Measurements from ENCODE around the gene MTMR11. TPM values are rescaled to one million over a fixed set of nuclear protein-coding genes. Genes with fewer than 3 reads are reported as not detected.

MTMR11 gene
- total RNA-seq, 1 donor from 2014 or later = 6.1 TPM

- intact Hi-C loops (cut with micrococcal nuclease) = no loop called here
- Mint-ChIP-seq H3K27ac (peak overlapping the region; percentile 51), H3K9me3 (peaks cover 6% of the 10 kb centered on the region), H3K36me3 (ENCODE audit: low read depth) (peaks cover 30% of the 10 kb centered on the region), H3K27me3 (no peaks in the 10 kb centered on the region), H3K4me3 (peak overlapping the region; percentile 59), H3K4me1 (peaks cover 53% of the 10 kb centered on the region)
- DNase-seq = no peak
Observed at GRCh38 chr1:149929856-149930255, 6.8 kb downstream of the MTMR11 start.

- intact Hi-C loops (cut with micrococcal nuclease) = no loop called here
- H3K9me3 Mint-ChIP-seq = peaks cover 6% of the 10 kb centered on the region
- H3K27me3 Mint-ChIP-seq = no peaks in the 10 kb centered on the region
- peak overlapping the region; percentile 94 for H3K27ac Mint-ChIP-seq
- peaks cover 60% of the 10 kb centered on the region for H3K4me1 Mint-ChIP-seq
- H3K4me3 Mint-ChIP-seq = peak overlapping the region; percentile 97
- DNase-seq = no peak
- H3K36me3 Mint-ChIP-seq (ENCODE audit: low read depth) = peaks cover 45% of the 10 kb centered on the region
Observed at GRCh38 chr1:149928401-149928724, 8.3 kb downstream of the MTMR11 start.

- Mint-ChIP-seq H3K36me3 (ENCODE audit: low read depth) (peaks cover 51% of the 10 kb centered on the region), H3K4me3 (peak within 1 kb of the TSS; percentile 97)
Observed at GRCh38 chr1:149927563-149928400, 8.9 kb downstream of the MTMR11 start, which contains the start of gene SF3B4. TSS of gene SF3B4 (minus strand) at chr1:149927803. CDS start at chr1:149927759, 44 bp downstream.

GRCh38 chr1:149927056-149927562 lies 9.6 kb downstream of the MTMR11 start:
- DNase-seq = no peak
- Mint-ChIP-seq H3K27ac (peak overlapping the region; percentile 94), H3K4me1 (peaks cover 62% of the 10 kb centered on the region), H3K4me3 (peak overlapping the region; percentile 97), H3K36me3 (ENCODE audit: low read depth) (peaks cover 55% of the 10 kb centered on the region), H3K27me3 (no peaks in the 10 kb centered on the region), H3K9me3 (peaks cover 6% of the 10 kb centered on the region)
- intact Hi-C loops (cut with micrococcal nuclease) = loop anchor here (1.0 kb wide), 3 partner anchors 12 to 39 kb away; partner anchors contain the start of gene BOLA1

More at GRCh38 chr1:149927563-149928400, 8.9 kb downstream of the MTMR11 start, which contains the start of gene SF3B4:
- peak; percentile 99 for DNase-seq
- Mint-ChIP-seq H3K27ac (peak within 1 kb of the TSS; percentile 94), H3K4me1 (peaks cover 62% of the 10 kb centered on the region), H3K27me3 (no peaks in the 10 kb centered on the region), H3K9me3 (peaks cover 6% of the 10 kb centered on the region)
- intact Hi-C loops (cut with micrococcal nuclease) = loop anchor here (1.0 kb wide), 3 partner anchors 12 to 39 kb away; partner anchors contain the start of gene BOLA1

GRCh38 chr1:149926296-149926695 lies 10.4 kb downstream of the MTMR11 start:
- intact Hi-C loops (cut with micrococcal nuclease) = no loop called here
- DNase-seq = no peak

GRCh38 chr1:149925751-149926150 lies 10.9 kb downstream of the MTMR11 start:
- no peaks in the 10 kb centered on the region for H3K9me3 Mint-ChIP-seq
- H3K36me3 Mint-ChIP-seq (ENCODE audit: low read depth) = peaks cover 54% of the 10 kb centered on the region
- H3K4me1 Mint-ChIP-seq = peaks cover 51% of the 10 kb centered on the region
- no peak overlapping the region for H3K27ac Mint-ChIP-seq
- intact Hi-C loops (cut with micrococcal nuclease) = no loop called here
- DNase-seq = no peak
- H3K4me3 Mint-ChIP-seq = peak overlapping the region; percentile 97
- H3K27me3 Mint-ChIP-seq = no peaks in the 10 kb centered on the region

More at GRCh38 chr1:149926296-149926695, 10.4 kb downstream of the MTMR11 start:
- no peaks in the 10 kb centered on the region for H3K27me3 Mint-ChIP-seq
- peaks cover 56% of the 10 kb centered on the region for H3K36me3 Mint-ChIP-seq (ENCODE audit: low read depth)
- H3K4me3 Mint-ChIP-seq = peak overlapping the region; percentile 97
- peak overlapping the region; percentile 58 for H3K27ac Mint-ChIP-seq
- H3K4me1 Mint-ChIP-seq = peaks cover 55% of the 10 kb centered on the region
- no peaks in the 10 kb centered on the region for H3K9me3 Mint-ChIP-seq

GRCh38 chr1:149925345-149925744 lies 11.3 kb downstream of the MTMR11 start:
- DNase-seq = no peak
- intact Hi-C loops (cut with micrococcal nuclease) = no loop called here
- Mint-ChIP-seq H3K4me3 (peak overlapping the region; percentile 97), H3K9me3 (no peaks in the 10 kb centered on the region), H3K4me1 (peaks cover 46% of the 10 kb centered on the region), H3K27me3 (no peaks in the 10 kb centered on the region), H3K27ac (peak overlapping the region; percentile 31), H3K36me3 (ENCODE audit: low read depth) (peaks cover 54% of the 10 kb centered on the region)

- peak overlapping the region; percentile 57 for H3K27ac Mint-ChIP-seq
- H3K4me3 Mint-ChIP-seq = peak overlapping the region; percentile 20
- H3K27me3 Mint-ChIP-seq = no peaks in the 10 kb centered on the region
- no peak for DNase-seq
- H3K36me3 Mint-ChIP-seq (ENCODE audit: low read depth) = peaks cover 54% of the 10 kb centered on the region
- intact Hi-C loops (cut with micrococcal nuclease) = no loop called here
- H3K9me3 Mint-ChIP-seq = no peaks in the 10 kb centered on the region
- peaks cover 35% of the 10 kb centered on the region for H3K4me1 Mint-ChIP-seq
Observed at GRCh38 chr1:149923626-149924025, 13.1 kb downstream of the MTMR11 start.

- Mint-ChIP-seq H3K4me1 (peaks cover 43% of the 10 kb centered on the region), H3K27me3 (no peaks in the 10 kb centered on the region), H3K9me3 (no peaks in the 10 kb centered on the region), H3K4me3 (peak within 1 kb of the TSS; percentile 92), H3K36me3 (ENCODE audit: low read depth) (peaks cover 20% of the 10 kb centered on the region), H3K27ac (peak within 1 kb of the TSS; percentile 81)
- intact Hi-C loops (cut with micrococcal nuclease) = no loop called here
- DNase-seq = peak; percentile 80
Observed at GRCh38 chr1:149917571-149918144, 19.0 kb downstream of the MTMR11 start, which contains the start of gene SV2A. TSS of gene SV2A (minus strand) at chr1:149917844. CDS start at chr1:149913840, 4,004 bp downstream.

- peak overlapping the region; percentile 92 for H3K4me3 Mint-ChIP-seq
- intact Hi-C loops (cut with micrococcal nuclease) = no loop called here
- no peaks in the 10 kb centered on the region for H3K27me3 Mint-ChIP-seq
- H3K27ac Mint-ChIP-seq = peak overlapping the region; percentile 81
- H3K9me3 Mint-ChIP-seq = no peaks in the 10 kb centered on the region
- peaks cover 16% of the 10 kb centered on the region for H3K36me3 Mint-ChIP-seq (ENCODE audit: low read depth)
- peaks cover 46% of the 10 kb centered on the region for H3K4me1 Mint-ChIP-seq
- DNase-seq = no peak
Observed at GRCh38 chr1:149916898-149917252, 19.8 kb downstream of the MTMR11 start.

GRCh38 chr1:149916193-149916897 lies 20.3 kb downstream of the MTMR11 start:
- Mint-ChIP-seq H3K36me3 (ENCODE audit: low read depth) (peaks cover 16% of the 10 kb centered on the region), H3K4me3 (peak overlapping the region; percentile 92), H3K27me3 (no peaks in the 10 kb centered on the region), H3K4me1 (peaks cover 47% of the 10 kb centered on the region), H3K27ac (peak overlapping the region; percentile 84), H3K9me3 (no peaks in the 10 kb centered on the region)
- intact Hi-C loops (cut with micrococcal nuclease) = no loop called here
- DNase-seq = peak; percentile 62

GRCh38 chr1:149915429-149916192 lies 21.1 kb downstream of the MTMR11 start:
- Mint-ChIP-seq H3K36me3 (ENCODE audit: low read depth) (peaks cover 21% of the 10 kb centered on the region), H3K9me3 (no peaks in the 10 kb centered on the region), H3K27ac (peak overlapping the region; percentile 84), H3K27me3 (no peaks in the 10 kb centered on the region), H3K4me3 (peak overlapping the region; percentile 92), H3K4me1 (peaks cover 47% of the 10 kb centered on the region)
- intact Hi-C loops (cut with micrococcal nuclease) = no loop called here
- DNase-seq = no peak

GRCh38 chr1:149914545-149914944 lies 22.1 kb downstream of the MTMR11 start:
- no peaks in the 10 kb centered on the region for H3K9me3 Mint-ChIP-seq
- H3K27ac Mint-ChIP-seq = peak overlapping the region; percentile 32
- no peaks in the 10 kb centered on the region for H3K27me3 Mint-ChIP-seq
- peaks cover 24% of the 10 kb centered on the region for H3K36me3 Mint-ChIP-seq (ENCODE audit: low read depth)
- intact Hi-C loops (cut with micrococcal nuclease) = no loop called here
- no peak for DNase-seq
- peaks cover 47% of the 10 kb centered on the region for H3K4me1 Mint-ChIP-seq
- no peak overlapping the region for H3K4me3 Mint-ChIP-seq

Measured in activated CD4-positive, alpha-beta T cell treated with anti-CD3 and anti-CD28 coated beads, Interleukin-2, amount 10 ng/mL, durations not matched to agents 24 days and 14 days (primary cell).